ENCODE data around the gene RXRG.

The RXRG gene

GRCh38 chr1:165376041-165376810 is 68.7 kb downstream of the RXRG start:
- H3K36me3 Mint-ChIP-seq, result no peaks in the 10 kb centered on the region
- peaks cover 20% of the 10 kb centered on the region for H3K4me1 Mint-ChIP-seq
- H3K9me3 Mint-ChIP-seq, result no peaks in the 10 kb centered on the region
- peak; percentile 84 for ATAC-seq
- H3K4me3 Mint-ChIP-seq, result peak overlapping the region; percentile 66
- no peak for DNase-seq (ENCODE audit: low spot score in 2 of 2)
- H3K27ac Mint-ChIP-seq, result peak overlapping the region; percentile 48

- no peak for DNase-seq (ENCODE audit: low spot score in 2 of 2)
- Mint-ChIP-seq H3K9me3 (no peaks in the 10 kb centered on the region), H3K36me3 (no peaks in the 10 kb centered on the region), H3K4me1 (peaks cover 20% of the 10 kb centered on the region), H3K27ac (no peak overlapping the region), H3K4me3 (peak overlapping the region; percentile 66)
- no peak for ATAC-seq
These were observed 69.3 kb downstream of the RXRG start for GRCh38 chr1:165375623-165376022.

- H3K9me3 Mint-ChIP-seq, result no peaks in the 10 kb centered on the region
- no peak overlapping the region for H3K27ac Mint-ChIP-seq
- no peak overlapping the region for H3K4me3 Mint-ChIP-seq
- ATAC-seq, result no peak
- no peak for DNase-seq (ENCODE audit: low spot score in 2 of 2)
- H3K36me3 Mint-ChIP-seq, result no peaks in the 10 kb centered on the region
- peaks cover 21% of the 10 kb centered on the region for H3K4me1 Mint-ChIP-seq
These were observed 73.2 kb downstream of the RXRG start for GRCh38 chr1:165371588-165372225.

- Mint-ChIP-seq H3K4me1 (peaks cover 6% of the 10 kb centered on the region), H3K4me3 (no peak overlapping the region), H3K9me3 (no peaks in the 10 kb centered on the region), H3K27ac (no peak overlapping the region), H3K36me3 (no peaks in the 10 kb centered on the region)
- peak; percentile 43 to 75 for DNase-seq (ENCODE audit: low spot score in 2 of 2)
- peak; percentile 51 for ATAC-seq
These were observed 75.6 kb downstream of the RXRG start for GRCh38 chr1:165369255-165369848.

GRCh38 chr1:165367375-165367993 is 77.4 kb downstream of the RXRG start:
- ATAC-seq (peak; percentile 68), DNase-seq (ENCODE audit: low spot score in 2 of 2) (peak; percentile 76 to 88)
- Mint-ChIP-seq H3K4me1 (peaks cover 6% of the 10 kb centered on the region), H3K4me3 (no peak overlapping the region), H3K36me3 (no peaks in the 10 kb centered on the region), H3K27ac (no peak overlapping the region), H3K9me3 (no peaks in the 10 kb centered on the region)

GRCh38 chr1:165365341-165365740 is 79.6 kb downstream of the RXRG start:
- no peak overlapping the region for H3K27ac Mint-ChIP-seq
- peak; percentile 6 for ATAC-seq
- H3K36me3 Mint-ChIP-seq, result no peaks in the 10 kb centered on the region
- peaks cover 6% of the 10 kb centered on the region for H3K4me1 Mint-ChIP-seq
- no peak for DNase-seq (ENCODE audit: low spot score in 2 of 2)
- no peak overlapping the region for H3K4me3 Mint-ChIP-seq
- no peaks in the 10 kb centered on the region for H3K9me3 Mint-ChIP-seq

- DNase-seq (ENCODE audit: low spot score in 2 of 2), result no peak
These were observed 80.3 kb downstream of the RXRG start for GRCh38 chr1:165364568-165365133.

GRCh38 chr1:165356876-165357275 is 88.0 kb downstream of the RXRG start:
- Mint-ChIP-seq H3K4me3 (no peak overlapping the region), H3K27ac (no peak overlapping the region), H3K4me1 (peaks cover 23% of the 10 kb centered on the region), H3K9me3 (no peaks in the 10 kb centered on the region), H3K36me3 (no peaks in the 10 kb centered on the region)
- ATAC-seq, result no peak
- DNase-seq (ENCODE audit: low spot score in 2 of 2), result no peak

More at GRCh38 chr1:165364568-165365133, 80.3 kb downstream of the RXRG start:
- Mint-ChIP-seq H3K36me3 (no peaks in the 10 kb centered on the region), H3K27ac (no peak overlapping the region), H3K4me3 (no peak overlapping the region), H3K9me3 (no peaks in the 10 kb centered on the region), H3K4me1 (peaks cover 6% of the 10 kb centered on the region)
- peak; percentile 9 for ATAC-seq

- H3K9me3 Mint-ChIP-seq, result no peaks in the 10 kb centered on the region
- no peak within 1 kb of the TSS for H3K4me3 Mint-ChIP-seq
- no peak within 1 kb of the TSS for H3K27ac Mint-ChIP-seq
- ATAC-seq (no peak), DNase-seq (ENCODE audit: low spot score in 2 of 2) (no peak)
- no peaks in the 10 kb centered on the region for H3K36me3 Mint-ChIP-seq
- peaks cover 24% of the 10 kb centered on the region for H3K4me1 Mint-ChIP-seq
These were observed 88.7 kb downstream of the RXRG start, which contains the start of gene LMX1A for GRCh38 chr1:165355977-165356811. Gene LMX1A (minus strand): TSS chr1:165356715. CDS start chr1:165355559, 1,156 bp downstream.

GRCh38 chr1:165355139-165355976 is 89.6 kb downstream of the RXRG start:
- ATAC-seq (no peak), DNase-seq (ENCODE audit: low spot score in 2 of 2) (no peak)
- H3K27ac Mint-ChIP-seq, result no peak overlapping the region
- no peaks in the 10 kb centered on the region for H3K36me3 Mint-ChIP-seq
- no peak overlapping the region for H3K4me3 Mint-ChIP-seq
- H3K9me3 Mint-ChIP-seq, result no peaks in the 10 kb centered on the region
- H3K4me1 Mint-ChIP-seq, result peaks cover 24% of the 10 kb centered on the region

GRCh38 chr1:165354739-165355138 is 90.2 kb downstream of the RXRG start:
- no peak overlapping the region for H3K4me3 Mint-ChIP-seq
- no peak for DNase-seq (ENCODE audit: low spot score in 2 of 2)
- no peak overlapping the region for H3K27ac Mint-ChIP-seq
- ATAC-seq, result no peak
- no peaks in the 10 kb centered on the region for H3K36me3 Mint-ChIP-seq
- peaks cover 24% of the 10 kb centered on the region for H3K4me1 Mint-ChIP-seq
- H3K9me3 Mint-ChIP-seq, result no peaks in the 10 kb centered on the region

- no peaks in the 10 kb centered on the region for H3K9me3 Mint-ChIP-seq
- DNase-seq (ENCODE audit: low spot score in 2 of 2), result no peak
- ATAC-seq, result no peak
- H3K27ac Mint-ChIP-seq, result no peak overlapping the region
- no peak overlapping the region for H3K4me3 Mint-ChIP-seq
- H3K36me3 Mint-ChIP-seq, result no peaks in the 10 kb centered on the region
- peaks cover 24% of the 10 kb centered on the region for H3K4me1 Mint-ChIP-seq
These were observed 90.9 kb downstream of the RXRG start for GRCh38 chr1:165353731-165354671.
